GM18873 (cell line): ENCODE data around the gene GHRH.

ENCODE experiments used
- ATAC-seq: cut with Tn5 transposase; IDR thresholded peaks from one replicate; pipeline ENCODE4 v1.9.1; 2021; ENCODE audit warnings: mild to moderate bottlenecking, moderate library complexity, moderate number of reproducible peaks; ENCODE audit not compliant: unreplicated experiment, low FRiP score

The GHRH gene

DNA sequence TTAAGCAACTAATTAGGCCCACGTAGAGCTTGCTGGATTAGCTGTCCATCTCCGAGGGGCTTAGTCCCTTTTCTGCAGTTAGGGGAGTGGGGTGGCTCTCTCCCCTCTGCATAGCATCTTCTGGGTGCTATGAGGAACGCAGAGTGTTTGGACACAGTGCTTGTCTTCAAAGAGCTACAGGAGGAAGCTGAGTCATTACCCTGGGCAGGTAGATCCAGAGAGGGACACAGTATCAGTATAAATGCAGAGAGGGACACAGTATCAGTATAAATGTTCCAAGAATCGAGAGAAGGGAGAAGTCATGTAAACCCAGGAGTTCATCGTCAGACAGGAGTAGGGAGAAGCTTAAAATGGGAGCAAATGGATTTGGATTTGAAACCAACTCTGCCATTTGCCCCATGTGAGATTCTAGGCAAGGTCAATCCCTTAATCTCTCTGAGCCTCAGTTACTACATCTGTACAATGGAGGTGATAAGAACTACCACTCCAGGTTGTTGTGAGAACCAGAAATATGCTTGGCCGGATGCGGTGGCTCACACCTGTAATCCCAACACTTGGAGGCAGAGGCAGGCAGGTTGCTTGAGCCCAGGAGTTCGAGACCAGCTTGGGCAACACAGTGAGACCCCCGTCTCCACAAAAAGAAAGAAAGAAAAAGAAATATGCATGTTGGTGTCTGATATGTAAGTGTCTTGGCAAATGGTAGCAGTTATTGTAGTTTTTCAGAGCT lies 5.5 kb upstream of the GHRH start:
- ATAC-seq = no peak

GRCh38 chr20:37265152-37265551 lies 3.5 kb upstream of the GHRH start:
- no peak for ATAC-seq

DNA sequence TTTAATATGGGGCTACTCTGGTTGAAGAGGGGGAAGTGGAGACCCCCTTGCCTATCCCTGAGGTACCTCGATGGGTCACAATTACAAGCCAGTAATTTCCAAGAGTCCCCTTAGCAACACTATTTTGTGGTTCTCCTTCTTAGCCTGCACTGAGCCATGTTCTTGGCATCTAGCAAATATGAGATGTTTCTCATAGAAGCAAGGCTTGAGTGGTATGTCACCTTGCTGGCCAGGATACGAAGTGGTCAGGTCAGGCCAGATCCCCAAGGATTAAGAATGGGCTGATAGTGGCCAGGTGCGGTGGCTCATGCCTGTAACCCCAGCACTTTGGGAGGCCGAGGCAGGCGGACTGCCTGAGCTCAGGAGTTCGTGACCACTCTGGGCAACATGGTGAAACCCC lies 2.1 kb upstream of the GHRH start:
- no peak for ATAC-seq

GRCh38 chr20:37262505-37262904 lies 891 bp upstream of the GHRH start:
- no peak for ATAC-seq

DNA sequence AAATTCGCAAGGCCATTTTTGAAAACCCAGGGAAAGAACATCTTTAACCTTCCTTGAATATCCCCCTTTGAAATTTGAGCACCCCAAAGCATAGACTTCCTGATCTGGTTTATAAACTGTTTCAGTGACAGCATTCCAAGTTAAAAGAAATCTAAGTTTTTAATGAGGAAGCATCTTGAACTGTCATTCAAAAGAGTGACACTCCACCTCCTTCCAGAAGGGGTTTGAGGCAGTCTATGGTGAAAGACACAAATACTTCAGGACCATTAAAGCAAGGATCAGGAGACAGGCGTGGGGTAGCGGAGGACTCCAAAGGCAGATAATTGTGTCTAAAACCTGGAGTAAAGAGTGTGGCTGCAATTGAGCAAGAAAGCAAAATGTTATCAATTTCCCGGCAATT lies 691 bp downstream of the GHRH start:
- no peak for ATAC-seq

DNA sequence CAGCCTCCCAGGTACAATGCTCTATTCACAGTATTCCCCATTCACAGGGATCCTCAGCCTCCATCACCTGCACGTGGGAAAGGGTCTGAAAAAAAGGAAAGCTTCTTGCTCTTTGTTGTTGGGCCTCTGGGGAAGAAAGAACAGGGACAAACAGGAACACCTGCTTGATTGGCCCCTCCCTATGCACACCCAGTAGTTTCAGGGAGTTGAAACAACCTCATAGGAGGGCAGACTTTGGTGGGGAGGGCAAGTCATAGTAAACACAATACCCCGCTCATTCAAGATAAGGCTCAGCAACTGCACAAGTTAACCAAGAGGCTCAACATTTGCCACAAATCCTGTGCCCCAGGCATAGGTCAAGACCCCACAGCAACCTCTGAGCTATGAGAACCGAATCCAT lies 1.7 kb downstream of the GHRH start:
- ATAC-seq = no peak

DNA sequence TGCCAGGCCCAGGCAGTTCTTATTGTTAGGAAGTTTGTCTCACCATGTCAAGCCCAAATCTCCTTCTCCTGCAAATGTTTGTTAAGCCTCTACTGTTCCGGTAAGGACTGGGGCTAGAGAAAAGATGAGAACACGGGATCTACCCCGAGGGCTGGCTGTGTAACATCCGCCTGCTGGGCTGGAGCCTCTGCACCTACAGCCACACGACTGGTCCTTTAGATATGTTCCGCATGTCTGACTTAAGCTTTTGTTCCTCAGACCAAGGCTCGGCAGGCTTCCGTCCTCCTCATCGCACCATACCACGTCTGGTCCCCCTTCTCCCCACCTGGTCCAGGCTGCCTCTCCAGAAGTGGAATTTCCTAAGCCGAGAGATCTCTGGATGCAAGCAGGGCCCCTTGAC lies 2.6 kb downstream of the GHRH start:
- no peak for ATAC-seq

DNA sequence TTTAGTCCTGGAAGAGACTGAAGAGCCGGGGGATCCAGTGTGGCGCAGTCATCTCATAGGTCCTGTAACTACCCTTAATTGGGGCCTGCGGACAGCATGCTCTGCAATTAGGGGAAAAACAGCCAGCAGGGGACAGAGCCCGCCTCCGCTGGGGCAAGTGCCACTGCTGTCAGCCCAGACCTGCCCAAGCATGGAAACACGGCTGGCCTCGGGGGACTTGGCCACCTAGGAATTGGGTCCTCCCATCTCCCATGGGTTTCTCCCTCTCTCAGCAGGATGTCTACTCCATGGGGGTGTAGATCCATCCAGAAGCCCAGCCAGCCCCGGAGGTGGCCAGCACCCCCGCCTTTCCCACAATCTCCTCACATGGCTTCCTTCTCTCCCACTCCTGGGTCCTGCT lies 3.6 kb downstream of the GHRH start:
- ATAC-seq = no peak

DNA sequence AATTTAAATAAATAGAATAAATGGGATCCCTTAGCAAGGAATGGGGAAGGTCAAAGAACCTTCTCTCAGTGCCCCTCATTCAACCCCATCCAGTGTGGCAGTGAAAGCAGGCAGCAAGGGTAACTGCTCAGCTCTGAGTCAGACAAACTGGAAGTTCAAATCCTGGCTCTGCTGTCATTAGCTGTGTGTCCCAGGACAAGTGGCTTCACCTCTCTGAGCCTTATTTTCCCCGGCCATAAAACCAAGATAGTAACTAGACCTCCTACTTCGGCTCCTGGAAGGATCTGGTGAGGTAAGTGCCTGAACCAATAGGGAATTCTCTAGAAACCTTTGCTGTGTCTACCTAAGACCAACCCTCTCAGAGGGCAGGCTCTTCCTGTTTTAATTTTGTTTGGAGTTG lies 4.1 kb downstream of the GHRH start:
- no peak for ATAC-seq

- ATAC-seq = no peak
These were observed 5.3 kb downstream of the GHRH start for GRCh38 chr20:37256286-37256685.

GRCh38 chr20:37254114-37254878 lies 7.3 kb downstream of the GHRH start:
- ATAC-seq = no peak

- no peak for ATAC-seq
These were observed 8.5 kb downstream of the GHRH start for GRCh38 chr20:37253087-37253486.

DNA sequence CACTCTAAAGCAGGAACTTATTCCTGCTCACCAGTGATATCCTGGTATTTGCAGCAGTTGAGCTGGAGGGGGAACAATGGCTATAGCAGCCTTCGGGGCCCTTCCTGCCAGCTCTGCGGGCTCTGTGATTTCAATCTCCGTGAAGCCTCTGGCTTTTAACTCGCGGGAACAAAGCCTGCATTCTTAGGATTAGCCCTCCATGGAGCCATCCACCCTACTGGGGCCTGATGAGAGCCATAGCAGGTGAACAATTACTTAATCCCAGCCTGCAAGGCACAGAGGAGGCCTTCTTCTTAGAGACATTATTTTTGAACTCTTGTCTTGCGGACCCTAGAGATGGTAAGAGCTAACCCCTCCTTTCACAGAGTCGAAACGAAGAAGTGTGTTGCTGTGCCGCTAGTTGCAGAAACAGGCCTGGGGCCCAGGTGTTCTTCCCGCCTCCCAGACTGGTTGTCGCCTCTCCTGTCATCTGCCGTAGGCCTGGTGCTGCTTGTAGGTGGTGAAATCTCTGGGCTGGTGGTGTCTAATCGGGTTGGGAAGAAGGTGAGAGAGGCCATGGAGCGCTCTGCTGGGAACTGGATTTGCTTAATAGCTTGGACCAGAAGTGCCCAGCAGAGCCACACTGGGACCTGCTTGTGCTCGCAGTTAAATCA lies 9.7 kb downstream of the GHRH start:
- no peak for ATAC-seq

DNA sequence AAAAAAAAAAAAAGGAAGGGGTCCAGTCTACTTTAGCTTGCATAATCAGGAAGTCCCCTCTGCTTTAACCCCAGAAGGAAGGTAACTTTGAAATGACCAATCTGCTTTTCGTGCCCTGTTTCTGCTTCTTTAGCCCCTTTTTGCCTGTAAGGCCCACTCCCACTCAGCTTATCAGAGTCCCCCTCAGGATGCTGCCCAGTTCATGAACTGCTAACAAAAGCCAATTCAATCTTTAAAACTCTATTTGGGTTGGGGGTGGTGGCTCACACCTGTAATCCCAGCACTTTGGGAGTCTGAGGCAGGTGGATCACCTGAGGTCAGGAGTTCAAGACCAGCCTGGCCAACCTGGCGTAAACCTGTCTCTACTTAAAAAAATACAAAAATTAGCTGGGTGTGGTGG lies 12.3 kb downstream of the GHRH start:
- no peak for ATAC-seq

DNA sequence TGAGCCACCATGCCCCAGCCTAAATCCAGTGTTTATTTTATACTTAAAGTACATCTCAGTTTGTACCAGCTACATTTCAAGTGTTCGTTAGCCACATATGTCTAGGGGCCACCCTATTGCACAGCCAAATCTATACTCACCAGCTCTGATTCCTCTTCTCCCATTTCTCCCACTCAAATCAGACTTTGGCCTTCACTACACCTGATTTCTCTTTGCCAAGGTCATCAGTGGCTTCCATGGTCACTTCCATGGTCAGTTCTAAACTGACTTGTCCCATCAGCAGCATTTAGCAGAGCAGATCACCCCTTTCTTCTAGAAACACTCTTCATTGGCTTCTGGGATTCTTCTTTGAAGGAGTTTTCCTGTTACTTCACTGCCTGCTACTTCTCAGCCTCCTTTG lies 14.1 kb downstream of the GHRH start:
- no peak for ATAC-seq

DNA sequence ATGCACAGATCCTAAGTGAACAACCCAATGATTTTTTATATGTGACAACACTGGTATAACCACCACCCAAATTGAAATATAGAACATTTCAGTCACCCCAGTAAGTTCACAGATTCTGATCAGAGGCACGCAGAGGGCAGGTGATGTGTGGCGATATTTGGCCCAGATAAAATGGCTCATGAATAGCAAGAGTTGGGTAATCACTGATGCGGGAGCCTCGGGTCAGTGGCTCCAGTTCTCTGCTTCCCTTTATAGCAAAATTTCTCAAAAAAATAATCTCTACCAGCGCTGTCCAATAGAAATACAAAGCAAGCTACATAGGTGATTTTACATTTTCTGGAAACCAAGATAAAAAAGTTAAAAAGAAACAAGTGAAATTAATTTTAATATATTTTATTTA lies 14.9 kb downstream of the GHRH start:
- ATAC-seq = no peak

DNA sequence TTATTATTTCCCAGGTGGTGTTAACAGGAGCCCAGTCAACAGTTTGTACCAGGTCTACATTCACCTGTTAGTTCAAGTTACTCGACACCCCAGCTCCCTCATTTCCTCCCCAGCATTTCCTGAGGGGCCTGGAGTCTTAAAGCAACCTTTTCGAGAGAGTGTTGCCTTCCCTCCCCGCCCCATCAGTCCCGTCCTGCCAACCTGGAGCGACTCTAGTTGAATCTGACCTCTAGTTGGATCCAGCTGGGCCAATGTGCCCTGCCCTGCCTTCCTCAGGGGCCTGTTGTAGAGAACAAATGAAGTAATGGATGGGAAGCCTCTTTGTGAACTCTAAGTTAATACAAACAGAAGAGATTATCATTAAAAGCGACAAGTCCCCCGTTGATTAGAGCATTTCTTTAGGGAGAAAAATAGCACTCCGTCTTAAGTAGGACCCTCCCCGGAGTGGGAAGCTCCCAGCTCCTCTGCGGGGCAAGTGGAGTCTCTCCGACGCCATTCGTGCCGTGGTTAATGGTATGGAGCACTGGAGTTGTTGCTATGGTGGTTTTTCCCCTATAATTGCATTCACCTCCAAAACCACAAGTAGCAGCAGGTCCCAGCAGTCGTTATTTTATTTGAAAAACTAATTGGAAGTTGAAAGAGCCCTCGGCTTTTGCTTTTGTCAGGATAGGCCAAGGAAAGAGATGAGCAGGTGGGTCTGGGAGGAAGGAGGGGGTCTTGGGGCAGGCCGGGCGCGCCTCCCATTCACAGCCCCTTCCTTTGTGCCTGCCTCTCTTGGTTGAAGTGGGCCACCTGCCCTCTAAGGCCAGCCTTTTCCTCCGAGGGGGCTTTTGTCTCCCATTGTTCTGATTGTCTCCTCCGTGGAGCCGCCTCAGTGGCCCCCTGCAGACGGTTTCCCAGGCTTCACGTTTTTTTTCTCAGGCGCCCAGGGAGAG lies 16.1 kb downstream of the GHRH start:
- ATAC-seq = no peak

DNA sequence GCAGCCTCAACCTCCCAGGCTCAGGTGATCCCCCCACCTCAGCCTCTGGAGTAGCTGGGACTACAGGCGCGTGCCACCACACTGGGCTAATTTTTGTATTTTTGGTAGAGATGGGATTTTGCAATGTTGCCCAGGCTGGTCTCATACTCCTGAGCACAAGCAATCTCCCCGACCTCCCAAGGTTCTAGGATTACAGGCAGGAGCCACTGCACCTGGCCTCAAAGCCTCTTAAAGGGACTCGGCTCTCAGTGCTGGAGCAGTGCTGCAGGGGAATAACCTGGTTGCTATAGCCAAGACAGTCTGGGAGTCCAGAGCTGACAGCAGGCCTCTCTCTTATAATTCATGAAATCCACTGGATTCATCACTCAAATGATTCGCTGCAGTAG lies 17.0 kb downstream of the GHRH start:
- ATAC-seq = no peak

GRCh38 chr20:37243937-37244571 lies 17.6 kb downstream of the GHRH start:
- no peak for ATAC-seq
